HG03025 (cell line): ENCODE data around the gene MRPL9.

Experiments
- ATAC-seq: cut with Tn5 transposase; IDR thresholded peaks from one replicate; pipeline ENCODE4 v1.9.1; 2021; ENCODE audit warnings: mild to moderate bottlenecking, moderate library complexity; ENCODE audit not compliant: unreplicated experiment, low FRiP score

The MRPL9 gene

GRCh38 chr1:151762941-151763921 is at the start of gene MRPL9:
Gene MRPL9 (minus strand): TSS chr1:151763496. CDS start chr1:151763479, 17 bp downstream.
- no peak for ATAC-seq

DNA sequence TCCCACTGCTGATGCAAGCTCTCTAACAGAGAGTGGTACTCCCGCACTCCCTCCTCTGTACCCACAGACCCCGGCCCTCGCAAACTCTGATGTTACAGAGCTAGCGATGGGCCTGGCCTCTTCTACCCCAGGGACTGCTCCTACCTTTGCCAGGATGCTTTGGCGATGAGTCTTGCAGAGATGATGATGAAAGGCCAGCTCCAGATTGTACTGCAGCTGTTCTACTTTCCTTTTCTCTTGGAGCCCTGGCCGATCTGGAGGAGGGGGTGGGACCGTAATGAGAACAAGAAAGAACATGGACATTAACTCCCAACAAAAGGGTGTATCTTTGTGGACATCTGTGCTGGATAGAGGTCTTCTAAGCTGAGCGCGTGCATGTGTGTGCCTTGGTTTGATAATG is 47.9 kb upstream of the MRPL9 start:
- ATAC-seq: no peak

- no peak for ATAC-seq
Measured at GRCh38 chr1:151809985-151810556, 46.8 kb upstream of the MRPL9 start.

GRCh38 chr1:151809290-151809984 is 46.1 kb upstream of the MRPL9 start:
- ATAC-seq: no peak

GRCh38 chr1:151807766-151808165 is 44.5 kb upstream of the MRPL9 start:
- ATAC-seq: no peak

DNA sequence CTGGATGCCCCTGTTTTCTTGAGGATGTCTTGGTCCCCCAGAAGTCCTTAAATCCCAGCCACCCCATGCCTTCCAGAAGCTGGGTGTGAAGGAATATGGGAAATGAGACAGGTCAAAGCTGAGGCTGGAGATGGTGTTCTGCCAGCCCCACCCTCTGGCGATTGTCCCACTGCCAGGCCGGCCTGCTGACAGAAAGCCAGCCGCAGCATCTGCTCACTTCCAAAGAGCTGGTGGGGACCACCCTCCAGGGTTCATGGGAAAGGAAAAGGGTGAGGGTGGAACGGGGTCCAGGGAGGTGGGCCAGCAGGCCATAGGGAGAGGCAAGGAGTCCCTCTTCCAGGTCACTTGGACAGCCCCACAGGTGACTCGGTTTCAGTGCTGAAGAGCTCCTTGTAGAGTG is 43.8 kb upstream of the MRPL9 start:
- no peak for ATAC-seq

DNA sequence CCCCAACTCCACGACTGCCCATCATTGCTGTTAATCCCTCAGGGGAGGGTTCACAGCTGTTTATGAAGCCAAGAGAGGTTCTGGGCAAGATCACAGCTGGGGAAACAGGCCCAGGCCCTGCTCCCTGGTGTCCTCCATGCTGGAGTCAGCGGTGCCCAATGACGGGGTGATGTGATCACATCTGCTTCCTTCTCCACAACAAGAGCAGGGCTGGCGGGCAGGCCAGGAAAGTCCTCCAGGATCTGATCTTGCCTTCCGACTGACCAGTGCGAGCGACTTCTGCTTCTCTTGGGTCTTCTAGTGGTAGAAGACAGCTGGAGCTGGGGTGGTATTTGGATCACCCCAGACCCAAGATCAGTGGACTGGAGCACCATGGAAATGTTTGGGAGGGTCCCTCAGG is 42.9 kb upstream of the MRPL9 start:
- ATAC-seq: no peak

GRCh38 chr1:151805066-151805820 is 41.9 kb upstream of the MRPL9 start, which contains the start of gene LINGO4:
Gene LINGO4 (minus strand): TSS chr1:151805419. CDS start chr1:151802704, 2,715 bp downstream.
- ATAC-seq: no peak

GRCh38 chr1:151803915-151804314 is 40.6 kb upstream of the MRPL9 start:
- no peak for ATAC-seq

GRCh38 chr1:151803164-151803563 is 39.9 kb upstream of the MRPL9 start:
- no peak for ATAC-seq

DNA sequence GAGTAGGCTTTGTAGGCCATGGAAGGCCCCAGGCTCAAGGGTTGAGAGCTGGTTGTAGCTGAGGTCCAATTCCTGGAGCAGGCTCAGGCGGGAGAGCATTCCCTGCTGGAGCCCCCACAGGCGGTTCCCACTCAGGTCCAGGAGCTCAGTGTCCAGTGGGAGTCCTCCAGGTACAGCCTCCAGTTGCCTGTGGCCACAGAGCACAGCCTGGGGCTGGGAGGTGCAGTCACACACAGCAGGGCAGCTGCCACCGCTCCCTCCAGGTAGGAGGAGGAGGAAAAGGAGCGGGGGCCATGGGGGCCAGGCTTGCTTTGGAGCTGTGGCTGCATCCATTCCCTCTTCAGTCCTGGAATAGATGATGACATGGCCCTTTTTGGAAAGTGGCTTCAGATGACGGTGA is 39.1 kb upstream of the MRPL9 start:
- no peak for ATAC-seq

DNA sequence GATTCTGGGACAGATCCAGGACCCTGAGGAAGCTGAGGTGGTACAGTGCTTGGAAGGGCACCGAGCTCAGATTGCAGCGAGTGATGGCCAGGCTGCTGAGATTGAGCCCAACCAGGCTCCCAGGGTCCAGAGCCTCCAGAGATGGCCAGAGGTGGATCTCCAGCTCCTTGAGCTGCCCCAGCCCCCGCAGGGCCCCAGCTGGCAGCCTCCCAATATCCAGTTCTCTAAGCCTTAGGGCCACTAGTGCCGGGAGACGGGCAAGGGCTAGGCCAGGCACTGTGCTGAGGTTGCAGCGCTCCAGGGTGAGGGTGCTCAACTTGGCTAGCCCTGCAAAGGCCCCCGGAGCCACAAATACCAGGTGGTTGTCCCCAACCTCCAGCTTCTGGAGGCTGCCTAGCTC is 38.5 kb upstream of the MRPL9 start:
- ATAC-seq: no peak

- ATAC-seq: no peak
Measured at GRCh38 chr1:151801310-151801820, 38.1 kb upstream of the MRPL9 start.

GRCh38 chr1:151800830-151801229 is 37.5 kb upstream of the MRPL9 start:
- ATAC-seq: no peak

- no peak for ATAC-seq
Measured at GRCh38 chr1:151799179-151800022, 36.1 kb upstream of the MRPL9 start.

DNA sequence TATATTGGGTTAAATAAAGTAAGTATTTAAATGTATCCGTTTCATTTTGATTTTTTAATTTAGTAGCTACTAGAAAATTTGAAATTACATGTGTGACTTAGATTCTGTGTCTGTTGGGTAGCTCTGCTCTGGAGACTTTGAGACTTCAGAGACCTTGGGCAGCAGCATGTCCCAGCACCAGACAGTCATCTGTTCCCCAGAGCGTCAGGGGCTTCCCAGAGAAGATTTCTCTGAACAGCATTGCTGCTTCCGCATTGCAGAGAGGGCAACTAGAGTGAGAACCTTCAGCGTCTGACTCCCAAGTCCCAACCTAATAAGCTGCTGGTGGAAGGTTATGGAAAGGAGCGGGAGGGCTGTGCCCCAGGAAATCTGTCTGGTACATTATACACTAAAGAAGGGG is 35.3 kb upstream of the MRPL9 start:
- ATAC-seq: no peak

DNA sequence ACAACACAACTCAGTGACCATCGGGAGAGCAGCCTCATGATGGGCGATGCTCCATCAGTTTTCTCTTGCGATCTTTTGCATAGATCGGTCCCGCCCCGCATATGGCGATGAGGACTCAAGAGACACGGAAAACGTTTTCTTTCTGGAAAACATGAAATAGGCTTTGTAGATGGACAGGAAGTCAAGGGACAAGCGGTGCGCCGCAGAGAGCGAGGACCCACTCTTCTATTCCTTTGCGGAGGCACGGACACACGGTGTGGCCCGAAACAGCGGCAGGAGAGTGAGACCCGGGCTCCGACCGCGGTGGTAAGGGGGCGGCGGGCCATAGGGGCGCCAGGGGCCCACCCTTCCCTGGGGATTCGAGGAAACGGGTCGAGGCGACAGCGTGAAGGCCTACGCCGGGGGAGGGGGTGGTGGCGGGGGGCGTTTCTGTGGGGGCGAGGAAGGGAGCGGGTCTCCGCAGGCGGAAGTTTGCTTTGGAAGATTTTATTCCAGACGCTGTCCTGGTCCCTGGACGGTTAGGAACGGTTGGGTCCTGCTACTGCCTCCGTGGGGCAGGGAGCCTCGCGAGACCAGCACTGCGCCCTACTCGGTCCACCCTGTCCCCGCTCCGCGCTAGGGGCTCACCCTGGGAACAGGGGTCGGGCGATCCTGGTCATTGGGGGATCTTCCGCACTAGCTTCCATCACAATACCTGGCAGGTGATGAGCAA is 27.8 kb upstream of the MRPL9 start:
- peak; percentile 7 for ATAC-seq

DNA sequence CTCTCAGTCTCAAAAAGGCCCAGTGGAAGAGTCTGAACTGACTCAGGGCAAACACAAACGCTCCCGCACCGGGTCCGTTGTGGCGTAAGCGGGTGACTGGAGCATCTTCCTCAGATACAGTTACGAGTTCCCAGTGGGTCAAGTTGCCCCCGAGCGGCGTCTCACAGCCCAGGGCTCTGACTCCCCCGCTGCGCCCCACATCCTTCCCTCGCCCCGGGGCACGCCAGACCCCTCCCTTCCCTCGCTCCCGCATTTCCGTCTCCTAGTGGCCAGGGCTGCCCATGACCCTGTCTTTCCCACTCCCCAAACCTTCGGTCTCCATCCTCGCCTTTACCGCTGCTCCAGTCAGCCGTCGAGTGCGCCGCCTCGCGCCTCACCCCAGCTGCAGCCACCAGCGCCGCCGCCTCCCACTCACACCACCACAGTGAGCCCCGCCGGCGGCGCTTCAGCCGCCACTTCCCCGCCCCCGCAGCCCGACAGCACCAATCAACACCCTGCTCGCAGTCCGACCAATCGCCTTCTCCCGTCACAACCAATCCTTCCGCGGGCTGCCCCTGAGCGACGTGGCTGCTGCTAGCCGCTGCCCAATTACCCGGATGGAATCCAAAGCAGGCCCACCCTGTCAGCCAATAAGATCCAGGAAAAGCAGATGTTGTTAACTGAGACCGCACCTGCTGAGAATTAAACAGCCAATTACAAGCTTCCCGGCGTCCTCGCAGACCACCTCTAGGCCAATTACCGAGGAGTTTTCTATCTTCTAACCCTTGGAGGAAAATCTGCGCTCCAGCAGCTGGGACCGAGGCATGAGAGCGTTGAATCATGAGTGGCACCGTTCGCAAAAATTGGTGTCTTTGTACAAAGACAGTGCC is 27.0 kb upstream of the MRPL9 start, which contains the start of gene TDRKH:
Gene TDRKH (minus strand): TSS at position 430 of the 869 bp plus-strand sequence. CDS start 7,478 bp downstream, outside the sequence.
- ATAC-seq: peak; percentile 92
